ENCODE measurements around the gene C21orf58. TPM values are rescaled to one million over a fixed set of nuclear protein-coding genes. Genes with fewer than 3 reads are reported as not detected.
"Not testable (repeated sequence)": the region's sequence is repeated elsewhere in the genome, so short reads cannot be mapped to it uniquely, and the experiment has no call there.

Gene C21orf58
- total RNA-seq, 1 experiment from 2014 or later = 12.7 TPM

DNA sequence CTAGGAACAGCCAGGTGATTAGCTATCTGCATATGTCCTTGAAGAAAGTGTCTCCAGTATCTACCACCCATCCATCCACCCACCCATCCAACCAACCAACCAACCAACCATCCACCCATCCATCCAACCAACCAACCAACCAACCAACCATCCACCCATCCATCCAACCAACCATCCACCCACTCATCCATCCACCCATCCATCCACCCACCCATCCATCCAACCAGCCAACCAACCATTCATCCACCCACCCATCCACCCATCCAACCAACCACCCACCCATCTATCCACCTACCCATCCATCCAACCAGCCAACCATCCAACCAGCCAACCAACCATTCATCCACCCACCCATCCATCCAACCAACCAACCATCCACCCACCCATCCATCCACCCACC lies 12.1 kb downstream of the C21orf58 start:
- ChIA-PET POLR2A (no interaction called here), CTCF (no interaction called here)
- H3K27ac ChIP-seq (ENCODE audit: low read length) = no peak overlapping the region
- no TSS peak for BruUV-seq (replicated peaks)
- no peaks in the 10 kb centered on the region for H3K4me1 ChIP-seq (ENCODE audit: control insufficient read depth, insufficient read depth, low read length)
- H3K9me3 ChIP-seq (ENCODE audit: control insufficient read depth, insufficient read depth, low read depth, low read length) = no peaks in the 10 kb centered on the region
- in situ Hi-C loops (cut with HindIII; ENCODE audit: low pct_unique_long_range_greater_than_20kb, low sequenced_read_pairs) (no loop called here), intact Hi-C loops (cut with micrococcal nuclease; ENCODE audit: unreplicated experiment) (no loop called here)
- ATAC-seq (no peak), DNase-seq (ENCODE audit: low read depth, low spot score) (no peak)
- no peaks in the 10 kb centered on the region for H3K36me3 ChIP-seq (ENCODE audit: control insufficient read depth, insufficient read depth, low read length)
- TF ChIP-seq SIN3A (IDR thresholded peaks at IDR 0.05; ENCODE audit: borderline replicate concordance, insufficient read depth, low read depth, low read length) (no peak), POLR2AphosphoS5 (IDR thresholded peaks at IDR 0.05; ENCODE audit: low read depth, low read length) (no peak), TCF7L2 (IDR thresholded peaks at IDR 0.05; ENCODE audit: low read depth, low read length) (no peak)
- TF ChIP-seq, protein P1, sequence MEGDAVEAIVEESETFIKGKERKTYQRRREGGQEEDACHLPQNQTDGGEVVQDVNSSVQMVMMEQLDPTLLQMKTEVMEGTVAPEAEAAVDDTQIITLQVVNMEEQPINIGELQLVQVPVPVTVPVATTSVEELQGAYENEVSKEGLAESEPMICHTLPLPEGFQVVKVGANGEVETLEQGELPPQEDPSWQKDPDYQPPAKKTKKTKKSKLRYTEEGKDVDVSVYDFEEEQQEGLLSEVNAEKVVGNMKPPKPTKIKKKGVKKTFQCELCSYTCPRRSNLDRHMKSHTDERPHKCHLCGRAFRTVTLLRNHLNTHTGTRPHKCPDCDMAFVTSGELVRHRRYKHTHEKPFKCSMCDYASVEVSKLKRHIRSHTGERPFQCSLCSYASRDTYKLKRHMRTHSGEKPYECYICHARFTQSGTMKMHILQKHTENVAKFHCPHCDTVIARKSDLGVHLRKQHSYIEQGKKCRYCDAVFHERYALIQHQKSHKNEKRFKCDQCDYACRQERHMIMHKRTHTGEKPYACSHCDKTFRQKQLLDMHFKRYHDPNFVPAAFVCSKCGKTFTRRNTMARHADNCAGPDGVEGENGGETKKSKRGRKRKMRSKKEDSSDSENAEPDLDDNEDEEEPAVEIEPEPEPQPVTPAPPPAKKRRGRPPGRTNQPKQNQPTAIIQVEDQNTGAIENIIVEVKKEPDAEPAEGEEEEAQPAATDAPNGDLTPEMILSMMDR (IDR thresholded peaks at IDR 0.05) = no peak
- TF ChIP-seq, protein P2, sequence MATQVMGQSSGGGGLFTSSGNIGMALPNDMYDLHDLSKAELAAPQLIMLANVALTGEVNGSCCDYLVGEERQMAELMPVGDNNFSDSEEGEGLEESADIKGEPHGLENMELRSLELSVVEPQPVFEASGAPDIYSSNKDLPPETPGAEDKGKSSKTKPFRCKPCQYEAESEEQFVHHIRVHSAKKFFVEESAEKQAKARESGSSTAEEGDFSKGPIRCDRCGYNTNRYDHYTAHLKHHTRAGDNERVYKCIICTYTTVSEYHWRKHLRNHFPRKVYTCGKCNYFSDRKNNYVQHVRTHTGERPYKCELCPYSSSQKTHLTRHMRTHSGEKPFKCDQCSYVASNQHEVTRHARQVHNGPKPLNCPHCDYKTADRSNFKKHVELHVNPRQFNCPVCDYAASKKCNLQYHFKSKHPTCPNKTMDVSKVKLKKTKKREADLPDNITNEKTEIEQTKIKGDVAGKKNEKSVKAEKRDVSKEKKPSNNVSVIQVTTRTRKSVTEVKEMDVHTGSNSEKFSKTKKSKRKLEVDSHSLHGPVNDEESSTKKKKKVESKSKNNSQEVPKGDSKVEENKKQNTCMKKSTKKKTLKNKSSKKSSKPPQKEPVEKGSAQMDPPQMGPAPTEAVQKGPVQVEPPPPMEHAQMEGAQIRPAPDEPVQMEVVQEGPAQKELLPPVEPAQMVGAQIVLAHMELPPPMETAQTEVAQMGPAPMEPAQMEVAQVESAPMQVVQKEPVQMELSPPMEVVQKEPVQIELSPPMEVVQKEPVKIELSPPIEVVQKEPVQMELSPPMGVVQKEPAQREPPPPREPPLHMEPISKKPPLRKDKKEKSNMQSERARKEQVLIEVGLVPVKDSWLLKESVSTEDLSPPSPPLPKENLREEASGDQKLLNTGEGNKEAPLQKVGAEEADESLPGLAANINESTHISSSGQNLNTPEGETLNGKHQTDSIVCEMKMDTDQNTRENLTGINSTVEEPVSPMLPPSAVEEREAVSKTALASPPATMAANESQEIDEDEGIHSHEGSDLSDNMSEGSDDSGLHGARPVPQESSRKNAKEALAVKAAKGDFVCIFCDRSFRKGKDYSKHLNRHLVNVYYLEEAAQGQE (IDR thresholded peaks at IDR 0.05; ENCODE audit: insufficient read depth in 1 of 2, low read depth in 2 of 2, low read length in 1 of 2) = no peak
- no peak overlapping the region for H3K4me3 ChIP-seq (ENCODE audit: low read depth in 2 of 2, low read length in 2 of 2)
- H3K27me3 ChIP-seq (ENCODE audit: control insufficient read depth, insufficient read depth, low read length) = no peaks in the 10 kb centered on the region

DNA sequence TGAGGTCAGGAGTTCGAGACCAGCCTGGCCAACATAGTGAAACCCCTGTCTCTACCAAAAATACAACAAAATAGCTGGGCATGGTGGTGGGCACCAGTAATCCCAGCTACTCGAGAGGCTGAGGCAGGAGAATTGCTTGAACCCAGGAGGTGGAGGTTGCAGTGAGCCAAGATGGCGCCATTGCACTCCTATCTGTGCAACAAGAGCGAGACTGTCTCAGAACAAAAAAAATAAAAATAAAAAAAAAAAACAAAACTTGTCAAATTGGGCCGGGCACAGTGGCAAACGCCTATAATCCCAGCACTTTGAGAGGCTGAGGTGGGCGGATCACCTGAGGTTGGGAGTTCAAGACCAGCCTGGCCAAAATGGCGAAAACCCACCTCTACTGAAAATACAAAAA lies 13.4 kb downstream of the C21orf58 start:
- CTCF ChIA-PET; DNase-seq (ENCODE audit: low read depth, low spot score); BruUV-seq (replicated peaks); H3K4me3 ChIP-seq (ENCODE audit: low read depth in 2 of 2, low read length in 2 of 2); H3K36me3 ChIP-seq (ENCODE audit: control insufficient read depth, insufficient read depth, low read length); POLR2A ChIA-PET; intact Hi-C loops (cut with micrococcal nuclease; ENCODE audit: unreplicated experiment); in situ Hi-C loops (cut with HindIII; ENCODE audit: low pct_unique_long_range_greater_than_20kb, low sequenced_read_pairs); H3K27me3 ChIP-seq (ENCODE audit: control insufficient read depth, insufficient read depth, low read length); H3K9me3 ChIP-seq (ENCODE audit: control insufficient read depth, insufficient read depth, low read depth, low read length); H3K4me1 ChIP-seq (ENCODE audit: control insufficient read depth, insufficient read depth, low read length); ATAC-seq; H3K27ac ChIP-seq (ENCODE audit: low read length): not testable (repeated sequence)

DNA sequence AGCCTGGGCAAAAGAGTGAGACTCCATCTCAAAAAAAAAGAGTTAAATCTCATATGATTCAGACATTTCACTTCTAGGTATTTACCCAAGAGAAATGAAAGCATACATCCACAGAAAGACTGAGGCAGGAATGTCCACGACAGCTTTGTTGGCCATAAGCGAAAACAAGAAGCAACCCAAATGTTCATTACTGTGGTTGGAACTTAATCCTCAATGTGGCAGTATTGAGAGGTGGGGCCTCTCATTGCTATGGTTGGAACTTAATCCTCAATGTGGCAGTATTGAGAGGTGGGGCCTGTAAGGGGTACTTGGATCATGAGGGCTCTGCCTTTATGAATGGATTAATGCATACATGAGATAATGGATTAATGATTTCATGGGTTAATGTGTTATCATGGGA lies 15.2 kb downstream of the C21orf58 start:
- Histone ChIP-seq H3K4me1 (ENCODE audit: control insufficient read depth, insufficient read depth, low read length) (no peaks in the 10 kb centered on the region), H3K27me3 (ENCODE audit: control insufficient read depth, insufficient read depth, low read length) (no peaks in the 10 kb centered on the region), H3K27ac (ENCODE audit: low read length) (no peak overlapping the region), H3K9me3 (ENCODE audit: control insufficient read depth, insufficient read depth, low read depth, low read length) (no peaks in the 10 kb centered on the region), H3K4me3 (ENCODE audit: low read depth in 2 of 2, low read length in 2 of 2) (no peak overlapping the region), H3K36me3 (ENCODE audit: control insufficient read depth, insufficient read depth, low read length) (no peaks in the 10 kb centered on the region)
- ATAC-seq = no peak
- ChIA-PET POLR2A (no interaction called here), CTCF (no interaction called here)
- intact Hi-C loops (cut with micrococcal nuclease; ENCODE audit: unreplicated experiment) (no loop called here), in situ Hi-C loops (cut with HindIII; ENCODE audit: low pct_unique_long_range_greater_than_20kb, low sequenced_read_pairs) (no loop called here)
- BruUV-seq (replicated peaks) = no TSS peak
- no peak for TF ChIP-seq SIN3A (IDR thresholded peaks at IDR 0.05; ENCODE audit: borderline replicate concordance, insufficient read depth, low read depth, low read length)
- no peak for TF ChIP-seq TCF7L2 (IDR thresholded peaks at IDR 0.05; ENCODE audit: low read depth, low read length)
- TF ChIP-seq, protein P1 (IDR thresholded peaks at IDR 0.05) = no peak
- TF ChIP-seq POLR2AphosphoS5 (IDR thresholded peaks at IDR 0.05; ENCODE audit: low read depth, low read length) = no peak
- TF ChIP-seq, protein P2 (IDR thresholded peaks at IDR 0.05; ENCODE audit: insufficient read depth in 1 of 2, low read depth in 2 of 2, low read length in 1 of 2) = no peak
- no peak for DNase-seq (ENCODE audit: low read depth, low spot score)

Data from Panc1 (cell line).